GM23248 (cell line): Measurements from ENCODE around the gene SGCB.

Experiments used
- EZH2 ChIP-seq: fragments of 200-600 bp; sonication (generic); IDR thresholded peaks from 2 replicates; pipeline ENCODE4 v1.6.1; 2018; ENCODE audit warnings: antibody characterized with exemption, mild to moderate bottlenecking; ENCODE audit not compliant: insufficient read depth, poor library complexity, severe bottlenecking
- EZH2phosphoT487 ChIP-seq: fragments of 200-600 bp; sonication (generic); IDR thresholded peaks from 2 replicates; pipeline ENCODE4 v1.6.1; 2018; ENCODE audit warnings: antibody characterized with exemption, moderate library complexity, mild to moderate bottlenecking, low read depth; ENCODE audit not compliant: insufficient read depth

- TF ChIP-seq EZH2phosphoT487 (no peak), EZH2 (no peak)
Observed at GRCh38 chr4:52032005-52032404, 6.1 kb downstream of the SGCB start.
